Measurements from ENCODE around the gene PROSER2.

DNA sequence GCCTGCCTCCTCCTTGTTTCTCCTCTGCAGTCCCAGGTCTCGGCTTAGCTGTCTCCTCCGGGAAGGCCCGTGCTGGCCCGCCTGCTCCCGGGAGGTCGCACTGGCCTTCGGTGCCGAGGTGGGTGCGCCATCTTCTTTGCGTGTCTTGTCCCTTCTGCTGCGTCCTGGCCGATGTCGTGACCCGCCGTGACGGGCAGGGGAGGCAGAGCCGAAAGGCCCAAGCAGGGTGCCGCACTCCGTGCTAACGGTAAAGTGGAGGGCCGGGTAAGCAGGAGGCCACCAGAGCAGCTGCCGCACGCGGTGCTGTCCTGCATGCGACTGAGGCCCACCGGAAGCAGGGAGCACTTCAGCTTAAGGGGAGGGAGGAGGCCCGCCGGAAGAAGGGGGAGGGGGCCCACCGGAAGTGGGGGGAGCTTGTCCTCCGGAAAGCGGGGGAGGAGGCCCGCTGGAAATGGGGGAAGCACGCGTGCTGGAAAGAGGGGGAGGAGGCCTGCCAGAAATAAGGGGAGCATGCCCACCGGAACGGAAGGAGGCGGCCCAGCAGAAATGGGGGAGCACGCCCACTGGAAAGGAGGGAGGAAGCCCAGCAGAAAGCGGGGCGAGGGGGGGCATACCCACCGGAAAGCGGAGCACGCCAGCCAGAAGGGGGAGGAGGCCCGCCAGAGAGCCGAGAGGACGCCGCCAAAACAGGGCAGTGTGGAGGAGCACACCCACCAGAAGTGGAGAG lies 71.4 kb downstream of the PROSER2 start:
- TF ChIP-seq POLR2A (IDR thresholded peaks at IDR 0.05; ENCODE audit: low read depth, low read length), result no peak
- no peak for TF ChIP-seq POLR2AphosphoS5 (IDR thresholded peaks at IDR 0.05; ENCODE audit: low read depth, low read length)
- no peak for TF ChIP-seq TAF1 (IDR thresholded peaks at IDR 0.05; ENCODE audit: borderline replicate concordance, low read depth, low read length)
